Measurements from ENCODE around the gene SPO11.

SPO11 gene

DNA sequence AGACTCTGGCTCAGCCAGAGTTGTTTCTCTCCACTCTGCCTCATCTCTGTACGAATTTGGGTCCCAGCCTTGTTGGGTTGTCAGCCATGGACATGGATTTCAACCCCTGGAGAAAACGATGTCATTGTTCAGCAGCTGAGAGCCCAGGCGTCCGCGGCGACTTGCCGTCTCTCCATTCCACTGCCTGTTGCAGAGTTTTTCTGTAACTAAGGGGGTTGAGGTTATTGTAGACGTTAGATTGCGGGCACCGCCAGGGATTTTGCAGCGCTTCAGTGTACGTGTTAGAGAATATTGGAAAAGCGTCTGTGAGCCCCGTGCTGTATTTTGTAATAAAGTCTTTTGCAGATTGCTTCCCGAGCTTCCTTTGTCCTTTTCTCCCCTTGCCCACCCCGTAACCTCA lies 48.5 kb downstream of the SPO11 start:
- DNase-seq = no peak

DNA sequence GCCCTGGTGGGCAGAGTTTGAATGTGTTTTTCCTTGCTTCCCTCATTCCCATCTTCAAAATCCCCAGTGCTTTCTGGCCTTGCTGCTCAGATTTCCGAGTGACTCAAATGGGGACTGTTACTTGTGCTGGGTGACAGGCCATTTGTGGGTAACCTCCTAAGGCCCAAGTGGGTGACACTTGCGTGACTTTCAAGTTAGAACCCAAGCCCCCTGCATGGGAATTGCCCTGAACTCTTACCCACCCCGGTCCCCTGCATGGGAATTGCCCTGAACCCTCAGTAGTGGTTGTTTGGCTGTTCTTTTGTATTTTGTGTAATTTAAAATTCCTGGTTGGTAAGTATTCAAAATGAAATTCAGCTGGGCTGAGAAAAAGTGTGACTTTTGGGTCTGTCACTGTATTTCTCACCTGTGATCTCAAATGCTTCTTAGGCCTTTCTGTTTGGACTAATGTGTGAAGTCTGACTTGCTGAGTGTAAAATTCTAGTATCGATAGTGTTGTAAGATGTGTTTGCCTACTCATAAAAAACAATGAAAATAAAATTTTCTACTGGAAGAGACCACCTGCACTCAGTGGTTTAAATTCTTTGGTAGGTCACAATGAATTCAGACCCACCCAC lies 49.2 kb downstream of the SPO11 start:
- no peak for DNase-seq

DNA sequence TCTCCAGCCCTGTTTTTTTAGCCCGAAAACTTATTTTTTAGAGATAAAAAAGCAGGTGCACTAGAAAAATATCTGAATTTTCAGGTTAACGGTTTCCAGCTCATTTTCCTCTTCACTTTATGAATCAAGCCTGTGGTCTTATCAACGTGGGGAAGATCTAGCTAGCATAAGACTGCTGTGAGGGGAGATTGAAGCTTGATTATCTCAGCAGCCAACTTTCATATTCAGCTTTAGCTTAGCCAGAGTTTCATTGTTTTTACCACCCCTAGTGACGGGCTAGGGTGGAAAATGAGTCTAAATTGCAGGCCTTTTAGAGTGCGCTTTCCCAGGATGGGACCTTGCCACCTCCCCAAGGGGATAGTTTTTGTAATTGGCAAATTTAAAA lies 49.7 kb downstream of the SPO11 start:
- no peak for DNase-seq

DNA sequence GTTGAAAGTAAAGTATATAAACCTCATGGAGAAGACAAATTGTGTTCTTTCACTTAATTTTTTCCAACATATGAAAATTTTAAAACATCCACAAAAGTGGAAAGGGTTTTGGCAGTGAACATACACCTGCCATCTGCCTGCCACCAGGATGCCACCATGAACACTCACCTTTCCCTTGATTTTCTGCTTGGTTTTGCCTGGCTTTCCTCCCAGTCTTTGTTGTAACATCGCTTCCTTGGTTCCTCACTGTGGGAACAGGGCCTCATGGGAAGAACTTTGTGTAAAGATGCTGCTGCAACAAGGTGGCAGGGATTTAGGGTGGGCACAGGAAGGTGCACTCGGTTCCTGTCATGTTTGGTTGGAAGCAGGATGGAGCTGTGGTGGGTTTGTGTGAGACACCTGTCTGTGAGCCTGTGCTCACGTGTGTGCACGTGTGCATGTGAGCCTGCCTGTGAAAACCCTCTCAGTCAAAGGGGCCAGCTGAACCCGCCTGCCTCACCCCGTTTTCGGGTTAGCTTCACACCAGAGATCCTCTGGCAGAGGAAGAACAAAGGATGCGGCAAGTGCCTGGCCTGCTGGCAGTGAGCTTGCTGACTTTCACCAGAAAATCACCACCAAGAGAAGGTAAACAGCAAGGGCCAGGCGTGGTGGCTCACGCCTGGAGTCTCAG lies 50.6 kb downstream of the SPO11 start:
- DNase-seq = no peak

GRCh38 chr20:57381596-57382503 lies 52.2 kb downstream of the SPO11 start:
- peak; percentile 50 to 83 (median 68) for DNase-seq

DNA sequence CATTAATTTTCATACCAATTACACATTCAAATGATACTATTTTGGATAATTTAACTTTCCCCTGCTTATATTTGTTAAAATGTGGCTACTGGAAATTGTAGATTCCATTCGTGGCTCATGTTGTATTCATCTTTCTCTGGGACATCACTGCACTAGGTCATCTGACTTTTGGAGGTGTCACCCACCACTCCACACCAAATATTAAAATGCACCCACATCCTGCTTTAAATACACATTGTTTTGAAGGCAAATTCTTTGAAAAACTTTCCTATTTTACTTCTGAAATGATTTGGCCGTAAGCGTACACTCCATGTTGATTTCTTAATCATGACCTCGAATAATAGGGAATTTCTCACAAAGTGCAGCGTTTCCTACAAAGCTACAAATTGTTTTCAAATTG lies 52.9 kb downstream of the SPO11 start:
- no peak for DNase-seq

DNA sequence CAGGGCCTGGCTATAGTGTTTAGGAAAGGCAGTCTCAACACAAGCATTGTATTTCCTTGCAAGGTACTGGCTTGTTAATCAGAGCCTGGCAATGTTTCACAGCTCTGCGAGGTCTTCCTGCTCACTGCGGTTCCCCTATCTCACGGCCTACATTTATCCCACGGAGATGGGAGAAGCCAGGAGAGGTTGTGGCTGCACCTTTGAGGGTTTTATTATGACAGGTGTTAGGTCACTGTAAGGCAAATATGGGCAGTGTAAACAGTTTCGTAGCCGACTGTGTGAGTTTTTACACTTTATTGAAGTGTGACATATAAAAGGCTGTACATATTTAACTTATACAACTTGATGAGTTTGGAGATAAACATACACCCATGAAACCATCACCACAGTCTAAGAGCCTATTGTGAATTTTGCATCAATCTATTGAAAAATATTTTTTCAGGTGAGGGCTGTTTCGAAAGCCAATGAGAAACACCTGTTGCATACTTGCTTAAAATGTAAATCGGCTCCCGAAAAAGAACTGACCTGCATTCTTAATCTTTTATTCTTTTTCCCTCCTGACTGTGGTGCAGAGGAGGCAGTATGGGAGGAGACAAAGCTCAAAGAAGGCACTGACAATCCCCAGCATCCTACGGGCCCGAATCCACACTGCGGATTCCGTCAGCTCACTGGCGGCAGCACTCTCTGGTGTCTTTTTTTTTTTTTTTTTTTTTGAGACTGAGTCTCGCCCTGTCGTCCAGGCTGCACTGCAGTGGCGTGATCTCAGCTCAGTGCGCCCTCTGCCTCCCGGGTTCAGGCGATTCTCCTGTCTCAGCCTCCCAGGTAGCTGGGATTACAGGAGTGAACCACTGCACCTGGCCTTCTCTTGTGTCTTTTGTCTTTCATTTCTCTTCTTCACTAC lies 54.1 kb downstream of the SPO11 start:
- DNase-seq = no peak

DNA sequence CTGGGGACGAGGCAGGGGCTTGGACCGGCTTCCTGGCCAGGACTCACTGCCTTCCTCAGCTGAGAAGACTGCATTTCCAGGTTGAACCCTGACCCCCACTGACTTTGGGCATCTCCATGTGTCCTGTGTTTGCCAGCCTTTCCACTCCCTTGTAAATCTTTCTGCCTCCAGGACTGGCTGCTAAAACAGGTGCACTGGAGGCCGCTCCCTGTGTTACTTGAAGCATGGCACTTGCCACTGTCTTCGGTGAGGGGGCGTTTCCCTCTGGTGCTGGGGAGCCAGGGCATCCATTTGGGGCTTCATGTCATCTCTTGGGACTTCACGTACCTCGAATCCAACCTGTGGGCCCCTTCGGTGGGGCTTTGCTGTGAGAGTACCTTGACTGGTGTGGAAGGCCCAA lies 54.9 kb downstream of the SPO11 start:
- no peak for DNase-seq

DNA sequence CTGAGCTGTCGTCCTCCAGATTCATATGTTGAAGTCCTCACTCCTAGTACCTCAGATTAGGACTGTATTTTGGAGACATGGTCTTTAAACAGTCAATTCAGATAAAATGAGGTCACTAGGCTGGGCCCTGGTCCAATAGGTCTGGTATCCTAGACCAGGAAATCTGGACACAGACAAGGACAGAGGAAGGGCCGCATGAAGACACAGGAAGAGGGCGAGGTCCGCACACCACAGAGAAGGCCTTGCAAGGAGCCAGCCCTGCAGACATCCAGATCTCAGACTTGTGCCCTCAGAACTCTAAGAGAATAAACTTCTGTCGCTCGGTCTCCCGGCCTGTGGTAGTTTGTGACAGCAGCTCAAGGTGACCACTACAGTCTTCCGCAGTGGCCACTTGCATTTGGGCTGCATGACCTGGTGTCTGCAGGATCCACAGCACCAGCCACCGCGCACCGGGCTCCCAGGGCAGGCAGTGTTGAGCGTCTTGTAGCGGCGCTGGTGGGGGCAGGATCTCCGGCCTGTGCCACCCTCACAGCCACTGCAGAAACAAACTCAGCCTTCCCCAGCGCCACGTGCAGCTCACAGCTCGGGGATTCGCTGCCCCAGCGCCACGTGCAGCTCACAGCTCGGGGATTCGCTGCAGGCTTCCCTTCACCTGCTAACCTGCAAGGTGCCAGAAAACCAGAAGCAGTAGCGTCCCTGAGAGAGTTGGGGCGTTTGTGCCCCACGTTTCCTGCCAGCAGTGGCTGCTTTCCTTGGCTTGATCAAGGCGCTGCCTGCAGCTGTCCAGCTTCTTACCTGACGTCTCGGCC lies 55.6 kb downstream of the SPO11 start:
- DNase-seq = no peak

- DNase-seq = no peak
Measured at GRCh38 chr20:57385940-57386339, 56.3 kb downstream of the SPO11 start.

- DNase-seq = no peak
Measured at GRCh38 chr20:57386762-57387161, 57.2 kb downstream of the SPO11 start.

DNA sequence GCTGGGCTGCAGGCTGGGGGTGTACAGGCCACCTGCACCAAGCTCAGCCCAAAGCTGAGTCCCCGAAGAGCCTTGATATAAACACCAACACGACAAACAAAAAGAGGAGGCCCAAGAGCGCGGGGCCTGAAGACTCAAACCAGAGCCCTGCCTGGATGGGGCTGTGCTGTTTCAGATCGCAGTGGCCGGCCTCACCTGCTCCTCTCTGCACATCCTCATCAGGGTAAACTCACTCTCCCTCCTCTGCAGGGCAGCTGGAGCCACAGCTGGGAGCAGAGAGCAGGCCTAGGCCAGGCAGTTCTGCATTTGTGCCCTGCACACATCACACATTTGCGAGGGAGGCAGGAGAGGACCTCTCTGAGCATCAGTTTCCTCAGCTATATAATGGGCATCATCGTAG lies 57.9 kb downstream of the SPO11 start:
- no peak for DNase-seq

GRCh38 chr20:57387945-57388371 lies 58.4 kb downstream of the SPO11 start:
- no peak for DNase-seq

GRCh38 chr20:57388953-57389694 lies 59.5 kb downstream of the SPO11 start:
- DNase-seq = peak; percentile 33 to 62 (median 47)

DNA sequence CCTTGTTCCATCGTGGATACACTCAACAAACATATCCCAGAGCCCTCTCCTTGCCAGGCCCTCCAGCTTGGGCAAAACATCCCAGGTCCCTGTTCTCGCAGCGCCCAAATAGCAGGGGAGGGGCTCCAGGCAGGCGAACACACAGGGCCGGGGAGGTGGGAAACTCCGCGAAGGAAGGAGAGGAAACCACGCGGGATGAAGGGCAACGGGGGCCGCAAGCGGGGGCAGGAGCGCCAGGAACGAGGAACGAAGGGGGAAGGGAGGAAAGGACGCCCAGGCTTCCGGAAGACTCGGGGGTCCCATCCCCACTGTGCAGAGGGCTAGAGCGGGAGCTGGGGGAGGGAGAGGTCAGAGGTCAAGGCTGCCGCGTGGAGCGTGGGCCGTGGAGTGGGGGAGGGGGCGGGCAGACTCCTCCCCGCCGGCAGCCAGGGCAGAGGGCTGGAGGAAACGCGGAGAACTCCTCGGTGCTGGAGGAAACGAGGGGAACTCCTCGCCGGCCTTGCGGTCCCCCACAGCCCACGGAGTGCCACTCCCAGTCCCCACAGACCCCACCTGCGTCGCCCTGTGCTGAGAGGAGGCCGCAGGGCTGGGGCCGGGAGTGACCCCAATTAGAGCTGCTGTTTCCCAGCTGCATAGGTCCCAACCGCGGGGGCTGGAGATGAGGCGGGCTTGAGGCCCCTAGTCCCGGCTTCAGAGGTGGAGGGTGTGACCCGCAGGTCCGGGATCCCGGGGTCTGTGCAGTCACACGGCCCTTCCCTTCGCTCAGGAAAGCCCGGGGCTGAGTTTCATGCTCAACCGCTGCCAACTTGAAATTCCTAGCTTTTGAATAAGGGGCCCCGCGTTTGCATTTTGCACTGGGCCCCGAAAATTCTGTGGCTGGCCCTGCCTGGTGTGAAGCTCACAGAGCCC lies 60.3 kb downstream of the SPO11 start:
- peak; percentile 46 to 59 (median 54) for DNase-seq

DNA sequence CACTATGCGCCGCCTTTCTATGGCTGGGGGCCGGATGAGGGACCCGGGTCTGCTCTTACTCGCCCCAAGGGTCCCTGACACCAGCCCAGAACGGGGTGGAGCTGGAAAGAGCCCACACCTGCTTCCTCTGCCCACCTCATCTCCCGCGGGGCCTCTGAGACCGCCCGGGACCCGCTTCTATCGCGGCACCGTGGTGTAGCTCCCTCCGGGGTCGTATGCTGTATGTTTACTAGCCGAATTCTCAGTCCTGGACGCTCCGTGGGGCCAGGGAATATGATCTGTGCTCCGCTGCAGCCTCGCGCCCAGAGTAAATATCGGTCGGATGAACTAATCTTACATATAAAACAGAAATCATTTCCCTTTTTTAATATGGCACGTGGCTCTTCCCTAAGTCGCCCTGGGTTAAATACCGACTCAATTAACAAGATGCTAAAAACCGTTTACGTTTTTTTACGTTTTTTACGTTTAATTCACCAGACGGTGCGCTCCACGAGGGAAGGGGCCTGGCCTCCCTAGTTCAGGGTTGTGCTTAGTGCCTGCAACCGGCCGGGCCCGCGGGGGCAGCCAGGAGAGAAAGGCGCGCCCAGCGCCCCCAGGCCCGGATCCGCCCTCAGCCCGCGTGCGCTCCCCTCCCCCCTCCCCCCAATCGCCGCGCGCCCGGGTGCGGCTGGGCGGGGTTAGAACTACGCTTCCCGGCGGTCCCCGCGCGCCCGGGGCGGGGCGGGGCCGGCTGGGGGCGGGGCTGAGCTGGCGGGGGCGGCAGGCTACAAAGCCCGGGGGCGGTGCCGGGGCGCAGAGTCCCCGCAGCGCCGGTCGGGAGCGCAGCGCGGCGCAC lies 61.2 kb downstream of the SPO11 start, which contains the start of gene RBM38:
Gene RBM38 (plus strand): TSS at position 793 of the 835 bp plus-strand sequence. CDS start 186 bp downstream, outside the sequence.
- peak; percentile 55 to 80 (median 63) for DNase-seq

- peak in 1 of 5 donors; percentile 41 for DNase-seq
Measured at GRCh38 chr20:57391439-57392301, 62.1 kb downstream of the SPO11 start.
